Spleen (tissue), 7 donors: Measurements from ENCODE around the gene ARSI.

Experiments
- CTCF ChIP-seq, 11 experiments: fragments of 200-600 bp in 7 of 11; fragments of 450-650 bp in 4 of 11; sonication (generic) in 4 of 11; IDR thresholded peaks in 8 of 11; conservative IDR thresholded peaks in 3 of 11; 1 replicate in 7 of 11; 2 replicates in 4 of 11; pipeline versions ENCODE4 v1.4.0 to v1.8.0; 2016 to 2021; ENCODE audit warnings: antibody characterized with exemption in 11 of 11, inconsistent platforms in 4 of 11, mild to moderate bottlenecking in 1 of 11
- POLR2A ChIP-seq, 3 donors: fragments of 450-650 bp; IDR thresholded peaks; one replicate each; pipeline ENCODE4 v1.5.1; 2017; ENCODE audit warnings: antibody characterized with exemption in 3 of 3, mild to moderate bottlenecking in 1 of 3
- donor health status: DM: no; HTN: no; CAD: no; lungs with moderate emphysema.
- donor health status: DM: no; HTN: no; CAD: no.
- donor health status: DM: no; HTN: no; CAD: no.

- TF ChIP-seq POLR2A (IDR thresholded peaks at IDR 0.05) (no peak), CTCF (IDR thresholded peaks at IDR 0.05 in 8 of 11, conservative IDR thresholded peaks at IDR 0.05 in 3 of 11) (no peak)
Observed at GRCh38 chr5:150281987-150282386, 20.7 kb downstream of the ARSI start.
